KMS-11 (cell line): ENCODE results near the gene ITSN1.

ENCODE experiments used
- H2AFZ ChIP-seq: fragments of 200-600 bp; sonication (generic); 2 replicates; pipeline ENCODE4 v1.6.1; 2016; ENCODE audit warnings: antibody characterized with exemption, mixed run types, low read depth
- H3K27ac ChIP-seq: fragments of 200-600 bp; sonication (generic); 2 replicates; pipeline ENCODE4 v1.6.1; 2016; ENCODE audit warnings: mild to moderate bottlenecking, mixed run types
- H3K27me3 ChIP-seq: fragments of 200-600 bp; sonication (generic); 2 replicates; pipeline ENCODE4 v1.6.1; 2017; ENCODE audit warnings: mild to moderate bottlenecking, low read depth, mixed run types, moderate library complexity; ENCODE audit not compliant: insufficient read depth
- H3K36me3 ChIP-seq: fragments of 200-600 bp; sonication (generic); 2 replicates; pipeline ENCODE4 v1.6.1; 2017; ENCODE audit warnings: mild to moderate bottlenecking, mixed run types; ENCODE audit not compliant: insufficient read depth
- H3K4me1 ChIP-seq: fragments of 200-600 bp; sonication (generic); 2 replicates; pipeline ENCODE4 v1.6.1; 2016; ENCODE audit warnings: mild to moderate bottlenecking, low read depth, mixed run types; ENCODE audit not compliant: poor library complexity, severe bottlenecking
- H3K4me2 ChIP-seq: fragments of 200-600 bp; sonication (generic); 2 replicates; pipeline ENCODE4 v1.7.0; 2016; ENCODE audit warnings: mild to moderate bottlenecking, mixed run types
- H3K4me3 ChIP-seq: fragments of 200-600 bp; sonication (generic); IDR thresholded peaks from 2 replicates; pipeline ENCODE4 v1.6.1; 2017; ENCODE audit warnings: low read depth, low read length, mixed read lengths; ENCODE audit not compliant: insufficient read depth
- H3K79me2 ChIP-seq: fragments of 200-600 bp; sonication (generic); 2 replicates; pipeline ENCODE4 v1.6.1; 2016; ENCODE audit warnings: low read depth, mixed run types; ENCODE audit not compliant: insufficient read depth
- H3K9ac ChIP-seq: fragments of 200-600 bp; sonication (generic); 2 replicates; pipeline ENCODE4 v1.6.1; 2016; ENCODE audit warnings: mild to moderate bottlenecking, mixed run types
- H4K20me1 ChIP-seq: fragments of 200-600 bp; sonication (generic); 2 replicates; pipeline ENCODE4 v1.6.1; 2016; ENCODE audit warnings: mild to moderate bottlenecking, mixed run types; ENCODE audit not compliant: insufficient read depth
- CTCF ChIP-seq: fragments of 200-600 bp; sonication (generic); conservative IDR thresholded peaks from 2 replicates; pipeline ENCODE4 v1.6.1; 2017; ENCODE audit warnings: low read depth, mild to moderate bottlenecking, antibody characterized with exemption, low read length, moderate library complexity, mixed read lengths

The ITSN1 gene

DNA sequence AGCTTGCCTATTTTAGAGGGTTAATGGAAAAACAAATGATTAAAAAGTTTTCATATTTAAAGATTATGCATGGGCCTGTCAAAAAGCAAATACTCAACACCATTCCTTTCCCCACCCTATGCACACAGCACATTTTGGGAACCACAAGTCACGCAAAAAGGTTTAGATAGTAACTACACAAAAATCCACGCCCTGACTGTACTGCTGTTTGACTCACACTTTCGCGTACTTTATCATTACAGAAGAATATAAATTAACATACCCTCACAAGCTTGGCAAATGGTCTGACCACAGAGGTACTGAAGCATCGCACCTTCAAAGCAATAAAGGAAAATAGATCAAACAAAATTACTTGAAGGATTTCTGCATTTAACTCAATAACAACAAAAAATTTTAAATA is 271.9 kb downstream of the ITSN1 start:
- H3K79me2 ChIP-seq, result peaks cover 28% of the 10 kb centered on the region
- no peak for TF ChIP-seq CTCF
- peak overlapping the region; percentile 76 for H3K4me2 ChIP-seq
- H3K27me3 ChIP-seq, result no peaks in the 10 kb centered on the region
- H3K9ac ChIP-seq, result no peak overlapping the region
- H4K20me1 ChIP-seq, result no peaks in the 10 kb centered on the region
- peak overlapping the region; percentile 13 for H3K4me3 ChIP-seq
- H2AFZ ChIP-seq, result no peak overlapping the region
- H3K27ac ChIP-seq, result no peak overlapping the region
- H3K36me3 ChIP-seq, result peaks cover 23% of the 10 kb centered on the region; the same call in 1 of the 2 replicates
- peaks cover 17% of the 10 kb centered on the region for H3K4me1 ChIP-seq

GRCh38 chr21:33915368-33916199 is 273.3 kb downstream of the ITSN1 start, which contains the start of gene ATP5PO:
ATP5PO (minus strand) TSS chr21:33915804; CDS start chr21:33915763, 41 bp downstream.
- peak within 1 kb of the TSS; percentile 98 for H2AFZ ChIP-seq
- peaks cover 28% of the 10 kb centered on the region for H3K79me2 ChIP-seq
- H3K27ac ChIP-seq, result peak within 1 kb of the TSS; percentile 45
- H3K4me3 ChIP-seq, result peak within 1 kb of the TSS; percentile 66
- H3K36me3 ChIP-seq, result peaks cover 20% of the 10 kb centered on the region; the same call in 1 of the 2 replicates
- no peak for TF ChIP-seq CTCF
- H4K20me1 ChIP-seq, result no peaks in the 10 kb centered on the region
- H3K4me2 ChIP-seq, result peak within 1 kb of the TSS; percentile 99
- peak within 1 kb of the TSS; percentile 82 for H3K9ac ChIP-seq
- H3K4me1 ChIP-seq, result peaks cover 17% of the 10 kb centered on the region
- H3K27me3 ChIP-seq, result no peaks in the 10 kb centered on the region

DNA sequence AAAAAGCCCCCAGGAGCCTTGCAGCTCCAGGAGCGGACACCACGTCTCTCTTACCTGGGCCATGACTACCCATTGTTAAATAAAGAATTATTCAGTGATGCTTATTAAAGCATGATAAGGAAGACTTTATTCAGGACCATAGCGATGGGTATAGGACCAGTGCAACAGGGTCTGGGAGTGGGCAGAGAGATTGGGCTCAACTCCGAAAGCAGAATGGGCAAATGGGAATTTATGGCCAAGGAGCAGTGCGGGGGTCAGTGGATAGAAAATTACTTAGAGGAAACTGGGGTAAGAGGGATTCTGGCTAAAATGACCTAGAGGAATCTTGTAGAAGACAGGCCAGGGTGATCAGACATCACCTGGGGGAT is 273.9 kb downstream of the ITSN1 start:
- no peaks in the 10 kb centered on the region for H3K27me3 ChIP-seq
- H3K4me2 ChIP-seq, result peak overlapping the region; percentile 99
- H3K27ac ChIP-seq, result peak overlapping the region; percentile 30; the same call in 1 of the 2 replicates
- peak overlapping the region; percentile 98 for H2AFZ ChIP-seq
- H3K4me3 ChIP-seq, result no peak overlapping the region
- H4K20me1 ChIP-seq, result no peaks in the 10 kb centered on the region
- peaks cover 27% of the 10 kb centered on the region for H3K79me2 ChIP-seq
- peaks cover 19% of the 10 kb centered on the region; the same call in 1 of the 2 replicates for H3K36me3 ChIP-seq
- peak overlapping the region; percentile 82; the same call in 1 of the 2 replicates for H3K9ac ChIP-seq
- peaks cover 17% of the 10 kb centered on the region for H3K4me1 ChIP-seq
- TF ChIP-seq CTCF, result no peak

- no peak overlapping the region for H3K9ac ChIP-seq
- peaks cover 17% of the 10 kb centered on the region for H3K4me1 ChIP-seq
- H2AFZ ChIP-seq, result no peak overlapping the region
- H3K4me3 ChIP-seq, result no peak overlapping the region
- peaks cover 13% of the 10 kb centered on the region; the same call in 1 of the 2 replicates for H3K36me3 ChIP-seq
- no peak overlapping the region for H3K27ac ChIP-seq
- no peaks in the 10 kb centered on the region for H3K27me3 ChIP-seq
- TF ChIP-seq CTCF, result no peak
- H3K79me2 ChIP-seq, result peaks cover 23% of the 10 kb centered on the region
- no peak overlapping the region for H3K4me2 ChIP-seq
- H4K20me1 ChIP-seq, result no peaks in the 10 kb centered on the region
Observed at GRCh38 chr21:33917421-33917820, 275.1 kb downstream of the ITSN1 start.
